GM21515 (cell line): Measurements from ENCODE around the gene ANTXR1.

Experiments
- ATAC-seq: cut with Tn5 transposase; IDR thresholded peaks from one replicate; pipeline ENCODE4 v1.9.1; 2021; ENCODE audit not compliant: unreplicated experiment

Gene ANTXR1

DNA sequence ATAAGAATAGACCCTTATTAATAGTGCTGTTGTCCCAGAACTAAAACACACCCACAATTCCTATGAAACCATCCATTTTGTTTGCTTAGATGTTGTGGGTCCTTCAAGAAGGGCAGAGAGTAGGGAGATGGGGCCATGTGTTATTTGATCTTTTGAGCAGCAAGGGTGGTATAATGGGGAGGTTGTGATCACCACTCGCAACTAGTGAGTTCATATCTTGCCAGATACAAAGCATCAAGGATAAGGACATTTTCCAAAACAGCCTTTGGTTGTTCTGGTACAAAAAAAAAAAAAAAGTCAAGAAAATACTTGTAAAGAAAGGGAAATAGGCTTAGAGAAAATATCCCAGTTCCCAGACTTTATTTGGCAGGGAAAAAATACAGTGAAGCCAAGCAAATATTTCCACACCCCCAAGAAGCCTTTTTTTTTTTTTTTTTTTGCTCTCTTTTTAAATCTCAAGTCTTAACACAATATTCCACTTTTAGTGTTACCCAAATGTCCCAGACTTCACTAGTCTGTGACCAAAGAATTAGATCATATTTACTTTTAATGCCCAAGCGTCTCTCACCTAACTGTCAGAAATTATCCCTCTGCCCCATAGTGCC, 54.1 kb downstream of the ANTXR1 start:
- no peak for ATAC-seq

DNA sequence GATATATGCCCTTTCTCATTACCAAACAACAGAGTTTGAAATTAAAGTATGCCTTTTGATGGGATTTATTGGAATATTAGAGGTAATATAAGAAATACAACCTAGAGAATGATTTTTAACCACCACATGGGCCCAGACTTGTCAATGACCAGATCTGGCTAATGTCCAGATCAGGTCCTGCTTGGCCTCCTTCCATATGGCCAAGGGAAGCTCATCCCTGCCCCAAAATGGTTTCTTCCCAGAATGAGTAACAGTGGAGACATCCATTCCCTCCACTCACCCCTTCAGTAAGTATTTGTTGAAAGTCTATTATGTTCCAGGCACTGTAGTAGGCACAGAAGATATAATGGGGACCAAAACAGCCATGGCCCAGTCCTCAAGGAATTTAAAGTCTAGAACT, 54.9 kb downstream of the ANTXR1 start:
- ATAC-seq, result no peak

DNA sequence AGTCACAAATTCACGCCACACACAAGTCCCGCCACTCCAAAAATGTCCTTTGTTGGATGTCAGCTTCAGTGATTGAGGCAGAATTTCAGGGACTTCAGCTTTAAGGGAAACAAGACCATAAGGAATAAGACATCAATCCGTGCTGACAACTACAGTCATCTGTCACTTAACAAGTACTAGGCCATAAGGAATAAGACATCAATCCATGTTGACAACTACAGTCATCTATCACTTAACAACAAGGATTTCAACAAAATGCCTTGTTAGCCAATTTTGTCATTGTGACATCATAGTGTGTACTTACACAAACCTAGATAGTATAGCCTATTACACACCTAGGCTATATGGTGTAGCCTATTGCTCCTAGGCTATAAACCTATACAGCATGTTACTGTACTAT, 58.0 kb downstream of the ANTXR1 start:
- ATAC-seq, result no peak

DNA sequence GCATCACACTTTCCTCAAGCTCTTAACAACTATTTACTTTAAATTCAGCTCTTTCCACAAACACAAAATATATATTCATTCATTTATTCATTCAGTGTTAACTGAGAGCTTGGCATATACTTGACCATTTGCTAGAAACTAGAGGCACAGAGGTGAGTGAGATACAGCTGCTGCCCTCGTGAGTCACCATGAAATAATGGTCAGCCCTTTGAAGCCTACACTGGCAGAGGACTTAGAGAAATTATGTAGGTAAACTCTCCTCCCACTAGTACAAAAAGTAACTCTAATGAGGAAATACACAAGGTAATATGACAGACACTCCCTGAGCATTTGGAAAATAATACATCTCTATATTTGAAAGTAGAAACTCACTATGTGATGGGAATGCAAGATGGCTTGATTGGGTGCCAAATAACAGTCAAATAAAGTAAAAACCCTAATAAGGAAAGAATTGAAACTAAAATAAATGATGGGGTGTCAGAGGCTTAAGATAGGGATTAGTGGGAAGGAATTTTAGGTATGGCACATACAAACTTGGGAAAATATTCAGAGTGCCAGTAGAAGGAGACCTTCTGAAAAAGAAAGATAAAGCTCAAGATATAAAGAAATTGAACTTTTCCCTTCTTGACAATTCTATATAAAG, 61.1 kb downstream of the ANTXR1 start:
- no peak for ATAC-seq

DNA sequence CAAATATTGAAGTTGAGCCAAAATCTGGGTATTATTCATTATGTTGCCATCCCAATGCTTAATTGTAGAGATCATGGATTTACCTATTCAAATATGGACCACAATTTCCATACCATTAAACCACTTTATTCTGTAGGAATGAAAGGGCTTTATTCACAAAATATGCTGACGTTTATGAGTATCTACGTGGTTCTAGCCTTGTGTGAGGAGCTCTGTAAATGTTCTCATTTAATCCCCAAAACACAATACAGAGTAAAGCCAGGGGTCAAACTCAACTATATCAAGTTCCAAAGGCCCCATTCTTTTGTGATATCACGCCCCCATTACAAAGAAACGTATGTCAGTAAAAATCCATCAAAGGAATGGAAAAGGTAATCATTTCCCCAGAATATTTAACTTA, 61.9 kb downstream of the ANTXR1 start:
- ATAC-seq, result no peak

DNA sequence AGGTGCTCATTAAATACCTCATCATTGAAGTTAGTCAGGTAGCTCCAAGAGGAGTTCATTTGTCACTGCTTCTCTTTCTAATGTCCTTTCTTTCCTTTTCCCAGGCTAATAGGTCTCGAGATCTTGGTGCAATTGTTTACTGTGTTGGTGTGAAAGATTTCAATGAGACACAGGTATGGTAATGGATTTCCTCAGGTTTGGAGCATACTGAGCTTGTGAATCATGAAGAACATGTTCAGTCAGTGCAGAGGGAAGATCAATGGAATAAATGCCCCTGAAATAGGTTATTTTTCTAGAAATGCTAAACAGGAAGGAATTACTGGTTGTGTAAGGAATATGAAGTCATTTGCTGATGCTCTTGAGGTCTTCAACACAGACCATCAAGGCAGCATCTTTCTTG, 62.5 kb downstream of the ANTXR1 start:
- no peak for ATAC-seq

DNA sequence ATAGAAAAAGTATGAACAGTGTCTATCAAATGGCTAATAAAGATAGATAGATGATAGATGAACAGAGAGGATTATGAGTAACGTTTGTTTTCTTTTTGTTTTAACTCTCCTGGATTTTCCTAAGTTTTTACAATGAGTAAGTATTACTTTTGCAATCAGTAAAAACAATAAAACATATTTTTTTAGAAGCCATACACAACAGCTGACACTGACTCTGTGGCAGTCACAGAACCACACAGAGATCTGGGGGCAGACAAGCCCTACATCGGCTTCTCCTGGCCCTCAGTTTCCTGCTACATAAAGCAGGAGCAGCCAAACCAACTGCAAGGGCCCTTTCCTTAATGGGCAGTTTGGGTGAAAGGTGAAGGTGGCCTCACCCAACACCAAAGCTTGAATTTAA, 63.6 kb downstream of the ANTXR1 start:
- no peak for ATAC-seq

DNA sequence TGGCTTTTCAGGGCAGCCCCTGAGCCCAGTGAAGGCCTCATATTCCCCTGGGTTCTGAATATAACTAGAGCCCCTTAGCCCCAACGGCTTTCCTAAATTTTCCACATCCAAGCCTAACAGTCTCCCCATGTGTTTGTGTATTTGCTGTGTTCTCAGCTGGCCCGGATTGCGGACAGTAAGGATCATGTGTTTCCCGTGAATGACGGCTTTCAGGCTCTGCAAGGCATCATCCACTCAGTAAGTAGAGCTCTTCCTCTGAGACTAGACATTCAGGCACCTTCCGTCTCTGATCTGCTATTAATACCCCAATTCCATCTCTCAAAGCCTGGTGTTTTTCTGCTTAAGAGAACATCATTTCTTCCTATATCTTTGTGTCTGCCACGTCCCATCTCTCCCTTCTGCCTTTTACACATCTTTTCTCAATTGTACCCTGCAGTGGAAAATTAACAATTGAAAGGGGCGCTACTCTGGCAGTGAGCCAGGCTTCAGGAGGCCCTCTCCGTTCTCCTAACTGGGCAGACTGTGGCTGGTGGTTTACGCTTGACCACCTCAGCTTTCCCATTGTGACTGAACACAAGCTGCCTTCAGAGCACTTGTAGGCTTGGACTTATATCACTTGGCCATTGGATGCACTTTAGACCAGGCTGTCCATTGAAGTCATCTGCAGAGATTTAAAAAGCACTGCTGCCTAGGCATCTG, 64.4 kb downstream of the ANTXR1 start:
- no peak for ATAC-seq

DNA sequence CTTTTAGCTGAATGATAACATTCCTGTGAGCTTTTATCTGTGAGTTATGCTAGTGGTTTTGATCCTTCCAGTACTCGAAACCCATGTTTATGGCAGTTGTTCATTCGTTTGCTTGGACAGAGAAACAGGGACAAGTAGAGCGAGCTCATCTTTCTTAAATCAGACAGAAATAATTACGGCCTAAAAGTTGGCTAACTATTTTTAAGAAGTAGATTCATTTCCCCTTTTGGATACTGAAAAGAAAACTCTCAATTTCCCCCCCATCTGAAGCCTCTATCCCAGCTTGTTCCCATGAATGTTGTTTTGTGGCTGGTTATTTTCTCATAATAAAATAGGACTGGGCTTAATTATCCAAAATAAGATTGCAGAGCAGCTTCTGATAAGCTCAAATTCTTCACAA, 67.1 kb downstream of the ANTXR1 start:
- no peak for ATAC-seq

DNA sequence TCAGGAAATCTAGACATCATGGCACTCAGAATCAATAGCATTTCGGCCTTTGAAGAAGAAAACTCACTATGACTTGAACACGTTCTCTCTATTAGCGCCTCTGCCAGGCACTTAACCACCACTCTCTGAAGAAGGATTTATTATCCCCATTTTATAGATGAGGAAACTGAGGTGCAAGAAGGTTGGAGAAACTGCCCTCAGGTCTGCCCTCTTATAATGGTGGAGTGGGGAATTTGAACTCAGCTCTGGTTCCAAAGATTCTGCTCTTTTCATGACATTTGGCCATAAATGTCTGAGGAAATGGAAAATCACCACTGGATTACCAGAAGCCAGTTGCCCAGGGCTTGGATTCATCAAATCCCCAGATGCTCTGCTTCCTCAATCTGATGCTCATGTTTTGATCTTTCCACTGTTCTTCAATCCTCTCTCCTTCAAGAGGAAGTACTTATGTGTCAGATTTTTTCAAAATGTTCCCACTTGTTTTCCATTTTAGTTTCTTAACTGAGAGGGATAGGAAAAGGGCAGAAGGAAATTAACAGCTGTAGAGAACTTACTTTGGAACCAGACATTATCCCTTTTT, 68.1 kb downstream of the ANTXR1 start:
- no peak for ATAC-seq

DNA sequence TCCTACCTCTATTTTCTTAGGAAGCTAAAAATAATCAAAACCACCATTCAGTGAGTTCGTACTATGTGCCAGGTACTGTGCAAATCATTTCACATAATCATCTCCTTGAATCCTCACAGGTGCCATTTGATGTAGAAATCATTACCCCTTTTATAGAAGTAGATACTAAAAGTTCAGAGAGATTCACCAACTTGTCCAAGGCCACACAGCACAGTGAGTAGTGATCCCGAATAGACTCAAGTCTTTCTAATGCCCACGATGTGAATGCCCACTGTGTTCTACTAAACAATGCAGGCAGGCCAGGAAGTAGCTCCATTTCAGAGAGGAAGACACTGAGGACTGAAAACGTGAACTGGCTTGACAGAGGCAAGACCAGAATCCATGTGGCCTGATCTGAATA, 68.8 kb downstream of the ANTXR1 start:
- ATAC-seq, result no peak

DNA sequence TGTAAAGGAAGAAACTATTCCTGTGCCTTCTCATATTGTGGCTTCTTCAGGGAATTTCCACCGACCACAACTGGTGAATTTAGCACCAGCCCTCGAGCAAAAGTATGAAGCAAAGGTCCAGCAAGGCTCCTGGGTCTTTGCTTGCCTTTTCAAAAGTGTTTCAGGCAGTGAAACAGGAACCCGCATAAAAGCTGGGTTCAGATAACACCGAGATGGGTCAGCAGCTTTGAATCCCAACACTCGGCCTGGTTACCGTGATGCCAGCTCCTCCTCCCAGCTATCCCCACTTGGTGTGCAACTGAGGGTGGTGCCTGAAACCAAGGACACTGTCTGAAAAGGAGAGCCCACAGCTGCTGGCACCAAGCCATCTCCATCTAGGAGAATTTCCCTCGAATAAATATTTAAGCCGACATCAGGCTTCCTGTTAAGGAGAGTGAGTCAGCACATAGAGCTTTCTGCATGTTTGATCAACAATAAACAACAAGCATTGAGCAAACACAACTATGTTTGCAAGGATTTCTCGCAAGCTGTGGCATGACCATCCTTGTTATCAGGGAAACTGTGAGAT, 69.5 kb downstream of the ANTXR1 start:
- ATAC-seq, result no peak

DNA sequence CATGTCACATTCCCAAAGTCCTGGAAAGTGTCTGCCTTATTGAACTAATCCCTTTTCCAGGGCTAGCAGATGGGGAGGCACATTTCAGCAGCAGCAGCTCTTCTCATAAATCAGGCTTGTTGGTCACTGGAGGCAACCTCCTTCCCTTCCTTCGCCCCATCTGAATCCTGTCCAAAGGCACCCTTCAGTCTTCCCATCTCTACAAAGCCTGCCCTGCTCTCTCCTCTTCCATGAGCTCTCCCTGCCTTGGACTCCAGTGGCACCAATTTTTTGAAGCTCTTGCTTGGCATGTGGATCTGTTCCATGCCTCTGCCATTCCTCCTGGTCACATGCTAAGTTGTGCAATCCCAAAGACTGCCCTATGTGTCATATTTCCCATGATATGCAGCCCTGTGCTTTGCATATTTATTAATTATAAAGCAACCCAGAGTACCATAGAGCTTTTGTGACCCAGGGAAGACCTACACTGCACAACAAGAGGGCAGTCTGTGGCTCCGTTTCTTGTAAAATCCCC, 70.3 kb downstream of the ANTXR1 start:
- no peak for ATAC-seq

DNA sequence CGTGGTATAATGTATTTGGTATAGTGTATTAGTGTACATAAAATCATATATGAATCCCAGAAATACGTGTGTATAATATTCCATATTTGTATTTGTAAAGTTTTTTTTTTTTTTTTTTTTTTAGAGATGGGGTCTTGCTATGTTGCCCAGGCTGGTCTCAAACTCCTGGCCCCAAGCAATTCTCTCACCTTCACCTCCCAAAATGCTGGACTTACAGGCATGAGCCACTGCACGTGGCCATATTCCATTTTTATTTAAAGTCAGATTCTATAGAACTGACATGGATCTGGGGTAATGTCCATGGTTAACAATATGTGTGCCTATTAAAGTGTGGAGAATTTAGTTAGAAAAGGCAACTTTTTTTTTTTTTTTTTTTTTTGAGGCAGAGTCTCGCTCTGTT, 71.5 kb downstream of the ANTXR1 start:
- ATAC-seq, result no peak

DNA sequence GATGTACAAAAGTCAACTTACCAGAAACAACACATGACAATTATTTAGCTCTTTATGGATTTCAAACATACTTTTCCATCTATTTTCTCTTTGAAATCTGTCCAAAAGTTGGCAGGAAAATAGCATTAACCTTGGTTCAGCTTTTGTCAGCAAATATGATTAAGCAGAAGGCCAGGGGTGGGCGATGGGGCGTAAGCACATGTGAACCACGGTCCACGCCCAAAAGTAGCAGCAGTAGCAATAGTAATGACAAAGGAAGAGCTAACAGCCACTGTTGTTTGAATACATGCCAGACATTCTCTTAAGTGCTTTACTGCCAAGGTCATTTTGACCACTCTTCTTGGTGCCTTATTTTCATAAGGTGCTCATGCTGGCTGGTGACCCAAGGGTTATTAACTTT, 73.5 kb downstream of the ANTXR1 start:
- ATAC-seq, result no peak

DNA sequence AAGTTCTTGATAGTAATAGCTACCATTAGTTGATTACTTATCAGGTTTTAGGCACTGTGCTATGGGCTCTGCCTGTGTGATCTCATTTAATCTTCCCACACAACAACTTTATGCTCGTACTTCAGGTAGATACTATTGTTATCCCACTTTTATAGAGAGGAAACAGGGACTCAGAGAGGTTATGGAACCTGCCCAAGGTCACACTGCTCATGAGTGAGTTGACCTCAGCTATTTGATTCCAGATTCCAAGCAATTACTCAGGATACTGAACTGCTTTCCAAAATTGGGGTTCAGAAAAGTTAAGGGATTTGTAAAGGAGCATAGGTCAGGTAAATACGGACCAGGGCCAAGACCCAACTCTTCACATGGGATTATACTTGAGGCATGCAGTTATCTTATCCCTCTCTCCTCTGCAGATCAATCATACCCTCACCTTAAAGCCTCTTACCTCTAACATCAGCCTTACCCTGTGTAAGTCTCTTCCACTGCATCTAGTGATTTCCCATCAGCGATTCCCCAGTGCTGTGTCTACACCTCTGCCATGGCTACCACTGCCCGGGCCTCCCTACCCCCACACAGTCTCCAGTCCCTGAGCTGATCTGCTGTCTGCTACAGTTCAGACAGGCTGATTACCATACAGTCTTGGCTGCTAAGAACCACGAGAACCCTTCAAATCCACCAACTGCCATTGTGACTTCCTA, 74.4 kb downstream of the ANTXR1 start:
- no peak for ATAC-seq

DNA sequence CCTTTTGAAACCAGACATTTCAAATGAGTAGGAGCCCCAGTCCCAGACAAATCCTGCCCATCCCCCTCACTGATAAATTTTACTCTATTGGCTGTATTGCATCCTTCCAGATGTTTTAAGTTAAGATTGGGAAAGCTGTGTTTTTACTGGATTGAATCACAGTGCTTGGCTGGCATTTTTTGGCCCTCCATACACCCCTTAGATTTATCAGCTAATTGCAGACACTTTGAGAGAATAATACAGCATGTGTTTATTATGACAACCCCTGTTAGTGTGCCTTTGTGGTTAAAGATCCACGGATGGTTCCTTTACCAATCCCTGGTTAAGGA, 74.9 kb downstream of the ANTXR1 start:
- no peak for ATAC-seq

DNA sequence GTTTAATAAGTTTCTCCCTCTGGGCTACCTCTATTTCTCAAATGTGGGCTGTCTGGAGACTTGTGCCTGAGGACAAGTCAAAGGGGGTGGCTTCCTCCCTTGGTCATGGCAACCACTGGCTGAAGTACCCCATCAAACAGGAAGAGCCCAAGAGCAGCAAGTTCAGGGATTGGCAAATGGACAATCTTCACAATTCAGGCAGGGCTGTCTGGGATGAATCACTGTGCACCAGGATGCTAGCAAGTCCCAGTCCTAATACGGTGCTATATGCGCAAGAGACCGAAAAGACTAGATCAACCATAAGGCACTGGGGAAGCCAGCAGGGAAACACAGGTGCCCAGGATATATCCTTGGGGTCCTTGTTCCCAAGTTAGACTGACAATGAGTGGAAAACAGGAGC, 75.5 kb downstream of the ANTXR1 start:
- no peak for ATAC-seq

DNA sequence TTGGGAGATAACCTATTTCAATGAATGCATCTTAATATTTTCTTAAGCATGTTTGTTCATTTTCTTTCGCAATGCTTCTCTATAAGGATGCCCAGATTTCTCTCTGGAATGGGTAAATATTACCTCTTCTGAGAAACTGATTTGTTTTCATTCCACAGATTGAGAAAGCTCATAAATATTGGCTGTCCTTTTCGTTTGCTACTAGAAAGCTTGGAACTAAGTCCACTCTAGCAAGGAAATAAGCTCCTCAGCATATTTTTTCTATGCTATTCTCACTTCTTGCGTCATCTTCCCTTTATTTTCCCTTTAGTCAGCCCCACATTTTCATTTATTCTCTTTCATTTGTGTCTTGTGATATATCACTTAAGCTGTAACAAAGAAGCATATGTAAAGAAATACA, 76.3 kb downstream of the ANTXR1 start:
- ATAC-seq, result no peak

DNA sequence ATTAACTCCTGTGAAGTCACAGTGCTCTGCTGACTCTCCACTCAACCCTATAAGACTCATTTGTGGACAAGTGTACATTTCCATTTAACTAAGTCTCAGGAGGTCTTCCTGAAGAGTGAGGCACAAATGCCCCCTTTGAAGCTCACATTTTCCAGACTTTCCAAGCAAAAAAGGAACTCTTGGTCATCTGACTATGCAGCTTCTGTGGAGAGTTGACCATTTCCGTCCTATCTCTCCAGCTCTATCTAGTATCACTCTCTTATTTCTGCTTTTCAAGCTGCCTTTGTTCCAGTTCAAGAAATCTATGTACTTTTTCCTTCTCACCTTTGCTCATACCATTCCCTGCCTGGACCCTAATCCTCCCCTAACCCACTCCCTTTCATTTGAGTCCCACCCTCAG, 77.0 kb downstream of the ANTXR1 start:
- ATAC-seq, result no peak

DNA sequence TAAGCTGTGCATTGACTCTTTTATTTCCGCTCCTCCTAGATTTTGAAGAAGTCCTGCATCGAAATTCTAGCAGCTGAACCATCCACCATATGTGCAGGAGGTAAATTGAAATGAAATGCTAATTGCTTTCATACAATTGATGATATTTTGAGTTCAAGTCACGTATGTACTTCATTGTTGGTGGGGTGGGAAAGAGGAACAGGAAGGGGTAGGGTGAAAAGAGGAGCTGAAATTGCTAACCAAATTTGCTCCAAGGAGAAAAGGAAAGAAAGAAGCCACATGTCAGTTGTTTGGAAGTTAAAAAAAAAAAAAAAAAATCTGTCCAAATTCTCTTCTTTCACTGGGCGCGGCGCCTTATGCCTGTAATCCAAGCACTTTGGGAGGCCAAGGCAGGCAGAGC, 77.8 kb downstream of the ANTXR1 start:
- ATAC-seq, result no peak
